GM06990 (cell line): ENCODE data around the gene CRYGA.
"Not testable (repeated sequence)": the region's sequence is repeated elsewhere in the genome, so short reads cannot be mapped to it uniquely, and the experiment has no call there.

ENCODE experiments used
- DNase-seq: peaks from one replicate; pipeline ENCODE4 v3.0.0-alpha.2; 2011; ENCODE audit not compliant: insufficient read length; ENCODE audit errors: extremely low read depth
- H3K27me3 ChIP-seq: replicated peaks from 2 replicates; pipeline ENCODE4 v1.6.0; 2011; ENCODE audit warnings: low read length; ENCODE audit not compliant: control insufficient read depth, insufficient read depth
- H3K36me3 ChIP-seq: 2 replicates; pipeline ENCODE4 v1.5.1; 2011; ENCODE audit warnings: low read length; ENCODE audit not compliant: control insufficient read depth, insufficient read depth
- H3K4me3 ChIP-seq: replicated peaks from 2 replicates; pipeline ENCODE4 v1.5.1; 2011; ENCODE audit warnings: low read depth, mild to moderate bottlenecking, control low read depth, low read length
- TF ChIP-seq, protein P1 (sequence below): IDR thresholded peaks from 2 replicates; pipeline ENCODE4 v1.5.1; 2011; ENCODE audit warnings: low read length, control low read depth, mild to moderate bottlenecking, inconsistent platforms; ENCODE audit not compliant: insufficient read depth, poor library complexity, severe bottlenecking

The CRYGA gene

DNA sequence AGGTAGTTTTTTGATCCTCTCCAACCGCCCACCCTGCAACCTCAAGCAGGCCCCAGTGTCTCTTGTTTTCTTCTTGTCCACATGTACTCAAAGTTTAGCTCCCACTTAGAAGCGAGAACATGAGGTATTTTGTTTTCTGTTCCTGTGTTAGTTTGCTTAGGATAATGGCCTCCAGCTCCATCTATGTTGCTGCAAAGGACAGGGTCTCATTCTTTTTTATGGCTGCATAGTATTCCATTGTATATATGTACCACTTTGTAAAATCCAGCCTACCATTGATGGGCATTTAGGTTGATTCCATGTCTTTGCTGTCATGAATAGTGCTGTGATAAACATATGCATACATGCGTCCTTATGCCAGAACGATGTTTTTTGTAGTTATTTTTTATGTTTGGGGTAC lies 36.3 kb downstream of the CRYGA start:
- no peak for DNase-seq
- TF ChIP-seq, protein P1, sequence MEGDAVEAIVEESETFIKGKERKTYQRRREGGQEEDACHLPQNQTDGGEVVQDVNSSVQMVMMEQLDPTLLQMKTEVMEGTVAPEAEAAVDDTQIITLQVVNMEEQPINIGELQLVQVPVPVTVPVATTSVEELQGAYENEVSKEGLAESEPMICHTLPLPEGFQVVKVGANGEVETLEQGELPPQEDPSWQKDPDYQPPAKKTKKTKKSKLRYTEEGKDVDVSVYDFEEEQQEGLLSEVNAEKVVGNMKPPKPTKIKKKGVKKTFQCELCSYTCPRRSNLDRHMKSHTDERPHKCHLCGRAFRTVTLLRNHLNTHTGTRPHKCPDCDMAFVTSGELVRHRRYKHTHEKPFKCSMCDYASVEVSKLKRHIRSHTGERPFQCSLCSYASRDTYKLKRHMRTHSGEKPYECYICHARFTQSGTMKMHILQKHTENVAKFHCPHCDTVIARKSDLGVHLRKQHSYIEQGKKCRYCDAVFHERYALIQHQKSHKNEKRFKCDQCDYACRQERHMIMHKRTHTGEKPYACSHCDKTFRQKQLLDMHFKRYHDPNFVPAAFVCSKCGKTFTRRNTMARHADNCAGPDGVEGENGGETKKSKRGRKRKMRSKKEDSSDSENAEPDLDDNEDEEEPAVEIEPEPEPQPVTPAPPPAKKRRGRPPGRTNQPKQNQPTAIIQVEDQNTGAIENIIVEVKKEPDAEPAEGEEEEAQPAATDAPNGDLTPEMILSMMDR, result no peak

GRCh38 chr2:208125251-208125650 lies 38.1 kb downstream of the CRYGA start:
- Histone ChIP-seq H3K4me3 (no peak overlapping the region), H3K27me3 (no peaks in the 10 kb centered on the region; the same call in 1 of the 2 replicates), H3K36me3 (no peaks in the 10 kb centered on the region)
- DNase-seq, result no peak
- TF ChIP-seq, protein P1, result no peak

More for the DNA sequence above, 36.3 kb downstream of the CRYGA start:
- H3K27me3 ChIP-seq, result no peaks in the 10 kb centered on the region; the same call in 1 of the 2 replicates
- no peak overlapping the region for H3K4me3 ChIP-seq
- no peaks in the 10 kb centered on the region for H3K36me3 ChIP-seq

DNA sequence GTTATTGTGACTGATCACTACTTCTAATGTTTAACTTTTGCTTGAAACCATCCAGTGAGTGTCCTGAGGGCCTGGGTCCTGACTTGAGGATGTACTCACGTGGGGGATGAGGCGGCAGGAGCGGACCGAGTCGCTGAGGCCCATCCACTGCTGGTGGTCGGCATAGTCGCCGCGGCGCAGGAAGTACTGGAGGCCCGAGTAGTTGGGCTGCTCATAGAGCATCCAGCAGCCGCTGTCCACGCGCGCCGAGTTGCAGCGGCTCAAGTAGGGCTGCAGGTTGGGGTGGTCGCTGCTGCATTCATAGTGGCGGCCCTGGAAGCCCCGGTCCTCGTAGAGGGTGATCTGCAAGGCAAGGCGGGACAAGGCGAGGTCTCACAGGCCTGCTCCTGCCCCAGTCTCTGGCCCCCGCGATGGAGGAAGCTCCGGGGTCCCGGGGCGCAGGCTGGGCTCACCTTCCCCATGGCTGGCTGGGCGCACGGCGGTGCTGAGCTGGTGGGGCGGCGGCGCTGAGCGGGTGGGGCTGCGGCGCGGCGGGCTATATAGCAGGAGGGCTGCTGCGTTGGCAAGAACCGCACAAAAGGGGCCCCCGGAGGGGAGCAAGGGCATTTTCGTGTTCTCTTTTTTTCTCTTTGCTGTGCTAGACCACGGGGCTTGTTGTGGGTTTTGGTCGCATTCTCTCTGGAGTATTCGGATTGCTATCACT lies 39.2 kb downstream of the CRYGA start, which contains the start of gene CRYGD:
Gene CRYGD, minus strand, starts transcription at position 512 of the 703 bp plus-strand sequence. Its CDS starts 51 bp downstream, at position 461.
- not testable (repeated sequence) for H3K36me3 ChIP-seq, DNase-seq, H3K4me3 ChIP-seq, H3K27me3 ChIP-seq

DNA sequence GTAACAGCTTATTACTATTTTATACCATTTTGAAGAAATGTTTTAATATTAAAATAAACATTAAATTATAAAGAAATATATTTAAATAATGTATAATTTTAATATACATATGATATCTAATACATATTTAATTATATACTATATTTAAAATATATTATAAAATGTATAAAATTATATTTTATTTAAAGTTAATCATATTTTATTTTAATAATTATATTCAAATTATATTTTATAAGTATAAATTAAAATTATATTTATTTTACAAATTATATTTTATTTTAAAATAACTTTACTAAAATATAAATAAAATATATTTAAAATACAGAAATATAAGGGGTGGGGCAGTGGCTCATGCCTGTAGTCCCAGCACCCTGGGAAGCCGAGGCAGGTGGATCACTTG lies 41.1 kb downstream of the CRYGA start:
- H3K4me3 ChIP-seq, result no peak overlapping the region
- TF ChIP-seq, protein P1, result no peak
- no peaks in the 10 kb centered on the region for H3K36me3 ChIP-seq
- no peaks in the 10 kb centered on the region; the same call in 1 of the 2 replicates for H3K27me3 ChIP-seq
- DNase-seq, result no peak

DNA sequence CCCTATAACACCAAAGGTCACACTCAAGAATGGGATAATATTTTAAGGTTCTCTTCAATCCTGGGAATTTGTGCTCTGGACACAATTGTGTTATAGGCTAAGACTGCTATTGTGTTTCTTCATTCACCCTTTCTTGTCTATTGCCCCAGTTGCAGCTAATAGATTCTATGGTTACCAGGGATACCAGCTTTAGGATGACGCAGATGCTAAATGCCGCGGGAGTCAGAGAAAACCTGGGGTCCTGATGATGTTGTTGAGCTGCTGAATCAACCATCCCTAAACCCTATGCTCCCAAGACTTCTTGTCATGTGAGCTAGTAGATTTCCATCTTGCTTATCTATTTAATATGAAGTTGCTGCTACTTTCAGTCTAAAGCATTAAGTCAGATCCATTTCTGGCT lies 44.5 kb downstream of the CRYGA start:
- DNase-seq, result no peak
- Histone ChIP-seq H3K27me3 (no peaks in the 10 kb centered on the region), H3K36me3 (no peaks in the 10 kb centered on the region), H3K4me3 (no peak overlapping the region)
- TF ChIP-seq, protein P1, result no peak

GRCh38 chr2:208117390-208117789 lies 46.0 kb downstream of the CRYGA start:
- not testable (repeated sequence) for H3K36me3 ChIP-seq, H3K27me3 ChIP-seq, H3K4me3 ChIP-seq, DNase-seq

DNA sequence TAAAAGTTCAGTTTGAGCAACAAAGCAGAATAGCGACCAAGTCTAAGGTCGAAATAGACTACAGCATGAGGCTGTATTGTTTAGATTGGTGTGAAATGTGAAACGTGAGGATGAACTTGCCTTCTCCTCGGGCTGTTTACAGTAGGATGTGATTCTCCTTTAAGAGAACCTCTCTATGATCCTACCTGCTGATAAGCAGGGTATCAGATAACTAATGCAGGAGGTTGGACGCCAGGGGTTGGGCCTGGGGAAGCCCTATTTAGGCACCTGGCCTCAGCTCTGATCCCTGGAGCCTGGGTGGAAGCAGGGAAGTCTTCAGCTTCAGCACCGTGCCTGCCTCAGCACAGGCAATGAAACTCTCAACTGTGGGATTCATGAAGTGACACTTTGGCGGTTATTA lies 50.4 kb downstream of the CRYGA start:
- no peak for DNase-seq
- H3K4me3 ChIP-seq, result no peak overlapping the region
- no peaks in the 10 kb centered on the region; the same call in 1 of the 2 replicates for H3K27me3 ChIP-seq
- H3K36me3 ChIP-seq, result no peaks in the 10 kb centered on the region
- TF ChIP-seq, protein P1, result no peak

DNA sequence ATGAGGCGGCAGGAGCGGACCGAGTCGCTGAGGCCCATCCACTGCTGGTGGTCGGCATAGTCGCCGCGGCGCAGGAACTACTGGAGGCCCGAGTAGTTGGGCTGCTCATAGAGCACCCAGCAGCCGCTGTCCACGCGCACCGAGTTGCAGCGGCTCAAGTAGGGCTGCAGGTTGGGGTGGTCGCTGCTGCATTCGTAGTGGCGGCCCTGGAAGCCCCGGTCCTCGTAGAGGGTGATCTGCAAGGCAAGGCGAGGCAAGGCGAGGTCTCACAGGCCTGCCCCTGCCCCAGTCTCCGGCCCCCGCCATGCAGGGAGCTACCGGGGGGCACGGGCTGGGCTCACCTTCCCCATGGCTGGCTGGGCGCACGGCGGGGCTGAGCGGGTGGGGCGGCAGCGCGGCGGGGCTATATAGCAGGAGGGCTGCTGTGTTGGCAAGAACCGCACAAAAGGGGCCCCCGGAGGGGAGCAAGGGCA lies 51.1 kb downstream of the CRYGA start:
- H3K36me3 ChIP-seq, H3K27me3 ChIP-seq, H3K4me3 ChIP-seq, DNase-seq: not testable (repeated sequence)
